GM18951 (cell line): Measurements from ENCODE around the gene EYS.
"Not testable (repeated sequence)": the region's sequence is repeated elsewhere in the genome, so short reads cannot be mapped to it uniquely, and the experiment has no call there.

Source experiments
- POLR2A ChIP-seq: IDR thresholded peaks from 4 replicates; pipeline ENCODE4 v1.6.1; 2011; ENCODE audit warnings: mild to moderate bottlenecking; ENCODE audit not compliant: insufficient read length, insufficient read depth; ENCODE audit errors: extremely low read depth
- in situ Hi-C: fragments of 300-500 bp; cut with MboI; formaldehyde crosslinking; loops from one replicate; pipeline ENCODE4 v1.12.0; 2022; ENCODE audit warnings: low sequenced_read_pairs, mixed read lengths, inconsistent platforms; ENCODE audit not compliant: unreplicated experiment

EYS gene

DNA sequence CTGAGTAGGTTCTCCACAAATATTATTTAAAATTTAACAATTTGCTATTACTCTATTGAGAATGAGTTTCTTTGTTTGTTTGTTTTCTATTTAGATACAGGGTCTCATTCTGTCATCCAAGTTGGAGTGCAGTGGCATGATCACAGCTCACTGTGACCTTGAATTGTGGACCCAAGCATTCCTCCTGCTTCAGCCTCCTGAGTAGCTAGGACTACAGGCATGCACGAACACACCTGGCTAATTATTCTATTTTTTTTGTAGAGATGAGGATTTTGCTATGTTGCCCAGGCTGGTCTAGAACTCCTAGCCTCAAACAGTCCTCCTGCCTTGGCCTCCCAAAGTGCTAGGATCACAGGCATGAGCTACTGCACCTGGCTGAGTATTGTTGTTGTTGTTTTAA lies 1949.2 kb downstream of the EYS start:
- no peak for TF ChIP-seq POLR2A
- in situ Hi-C loops, result no loop called here

DNA sequence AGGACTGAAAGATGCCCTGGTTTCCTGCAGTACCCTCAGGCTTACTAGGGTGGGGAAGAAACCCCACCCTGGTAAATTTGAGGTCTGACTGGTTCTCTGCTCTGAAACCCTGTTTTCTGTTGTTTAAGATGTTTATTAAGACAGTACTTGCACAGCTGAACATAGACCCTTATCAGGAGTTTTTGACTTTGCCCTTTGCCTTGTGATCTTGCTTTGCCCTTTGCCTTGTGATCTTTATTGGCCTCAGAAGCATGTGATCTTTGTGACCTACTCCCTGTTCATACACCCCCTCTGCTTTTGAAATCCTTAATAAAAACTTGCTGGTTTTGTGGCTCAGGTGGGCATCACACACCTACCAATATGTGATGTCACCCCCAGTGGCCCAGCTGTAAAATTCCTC lies 1949.8 kb downstream of the EYS start:
- in situ Hi-C loops, result not testable (repeated sequence)

DNA sequence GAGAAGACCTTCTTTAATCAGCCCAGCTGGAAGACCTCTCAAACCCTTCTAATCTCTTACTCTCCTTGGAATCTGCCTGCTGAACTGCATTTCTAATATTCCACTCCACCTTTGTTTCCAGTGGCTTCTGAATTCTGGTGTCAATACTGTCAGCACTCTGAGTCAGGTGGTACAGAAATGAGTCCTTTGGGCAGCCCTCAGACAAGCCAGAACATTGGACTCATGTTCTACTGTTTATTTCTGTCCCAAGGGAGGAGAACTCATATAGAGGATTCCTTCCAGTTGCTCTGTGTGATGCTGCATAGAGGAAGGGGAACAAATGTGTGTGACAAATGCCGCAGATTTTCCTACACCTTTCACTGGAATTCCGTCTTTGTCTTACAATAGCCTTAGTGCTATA lies 1956.6 kb downstream of the EYS start:
- in situ Hi-C loops, result no loop called here
- TF ChIP-seq POLR2A, result no peak

GRCh38 chr6:63745784-63746183 lies 1961.2 kb downstream of the EYS start:
- in situ Hi-C loops, result no loop called here
- no peak for TF ChIP-seq POLR2A

DNA sequence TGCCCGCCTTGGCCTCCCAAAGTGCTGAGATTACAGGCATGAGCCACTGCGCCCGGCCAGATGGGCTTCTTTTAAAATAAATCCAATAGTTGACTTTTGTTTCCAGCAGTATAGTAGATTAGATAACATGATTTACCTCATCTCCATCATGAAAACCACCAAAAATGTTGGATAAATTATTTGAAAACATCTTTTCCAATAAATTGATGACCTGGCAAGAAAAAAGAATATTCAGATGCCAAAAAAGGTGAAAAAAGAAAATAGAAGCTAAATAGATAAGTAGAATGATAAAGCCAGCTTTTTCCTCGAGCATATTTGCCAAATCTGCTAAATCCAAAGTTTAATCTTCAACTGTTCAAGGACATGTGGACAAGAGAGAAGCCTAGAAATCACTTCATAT lies 1962.2 kb downstream of the EYS start:
- in situ Hi-C loops, result no loop called here
- TF ChIP-seq POLR2A, result no peak

GRCh38 chr6:63743691-63744090 lies 1963.3 kb downstream of the EYS start:
- in situ Hi-C loops, result no loop called here
- no peak for TF ChIP-seq POLR2A

- TF ChIP-seq POLR2A, result no peak
- in situ Hi-C loops, result no loop called here
Observed at GRCh38 chr6:63742060-63742459, 1965.0 kb downstream of the EYS start.

DNA sequence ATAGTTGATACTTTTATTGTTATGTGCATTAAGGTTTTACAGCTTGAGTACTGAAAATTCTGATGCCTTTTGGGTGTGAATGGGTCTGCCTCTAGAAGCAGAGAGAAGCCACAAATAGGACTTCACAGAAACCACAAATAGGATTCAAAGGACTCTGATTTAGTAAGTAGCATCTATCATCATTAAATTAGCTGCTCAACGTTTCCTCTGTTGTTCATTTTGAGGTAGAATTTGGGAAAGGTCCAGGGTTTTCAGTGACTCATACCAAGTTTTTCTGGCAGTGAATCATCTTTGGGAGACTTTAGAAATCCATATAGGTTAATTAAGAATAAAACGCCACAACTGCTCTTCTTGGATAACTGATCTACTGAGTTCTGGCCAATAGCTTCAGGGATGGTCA lies 1966.3 kb downstream of the EYS start:
- in situ Hi-C loops, result no loop called here
- no peak for TF ChIP-seq POLR2A

DNA sequence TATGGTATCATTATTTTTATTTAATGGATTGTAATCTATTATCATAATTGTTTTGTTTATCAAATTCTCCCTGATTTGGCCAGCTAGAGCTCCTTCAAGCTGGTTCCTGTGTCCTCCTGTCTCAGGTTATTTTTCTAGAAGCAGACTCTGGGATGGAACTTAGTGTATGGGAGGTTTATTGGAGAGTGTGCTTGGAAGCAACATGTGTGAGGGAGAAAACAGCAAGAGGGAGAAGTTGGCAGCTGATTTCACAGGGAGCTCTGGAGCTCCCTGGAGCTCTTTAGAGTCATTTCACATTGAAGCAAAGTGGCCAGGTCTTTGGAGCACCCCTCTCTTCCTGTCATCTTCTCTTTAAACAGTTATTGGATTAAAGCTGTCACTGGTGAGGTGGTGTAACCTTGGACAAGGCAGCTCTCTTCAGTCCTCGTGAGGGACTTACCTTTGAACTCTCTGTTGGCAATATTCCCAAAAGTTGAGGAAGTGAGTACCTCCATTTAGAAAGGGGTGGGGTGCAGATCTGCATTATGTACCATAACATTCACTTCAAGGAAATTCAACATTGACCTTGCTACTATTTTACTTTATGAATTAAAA lies 1967.8 kb downstream of the EYS start:
- no peak for TF ChIP-seq POLR2A
- in situ Hi-C loops, result no loop called here

DNA sequence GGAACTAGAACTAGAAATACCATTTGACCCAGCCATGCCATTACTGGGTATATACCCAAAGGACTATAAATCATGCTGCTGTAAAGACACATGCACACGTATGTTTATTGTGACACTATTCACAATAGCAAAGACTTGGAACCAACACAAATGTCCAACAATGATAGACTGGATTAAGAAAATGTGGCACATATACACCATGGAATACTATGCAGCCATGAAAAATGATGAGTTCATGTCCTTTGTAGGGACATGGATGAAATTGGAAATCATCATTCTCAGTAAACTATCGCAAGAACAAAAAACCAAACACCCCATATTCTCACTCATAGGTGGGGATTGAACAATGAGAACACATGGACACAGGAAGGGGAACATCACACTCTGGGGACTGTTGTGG lies 1968.8 kb downstream of the EYS start:
- in situ Hi-C loops, result not testable (repeated sequence)

- in situ Hi-C loops, result no loop called here
- no peak for TF ChIP-seq POLR2A
Observed at GRCh38 chr6:63734923-63735322, 1972.1 kb downstream of the EYS start.

- in situ Hi-C loops, result no loop called here
- TF ChIP-seq POLR2A, result no peak
Observed at GRCh38 chr6:63732336-63732735, 1974.7 kb downstream of the EYS start.

GRCh38 chr6:63731930-63732329 lies 1975.1 kb downstream of the EYS start:
- TF ChIP-seq POLR2A, result no peak
- in situ Hi-C loops, result no loop called here

GRCh38 chr6:63730311-63730710 lies 1976.7 kb downstream of the EYS start:
- in situ Hi-C loops, result no loop called here

GRCh38 chr6:63724721-63725120 lies 1982.3 kb downstream of the EYS start:
- in situ Hi-C loops, result no loop called here
- TF ChIP-seq POLR2A, result no peak

More at GRCh38 chr6:63730311-63730710, 1976.7 kb downstream of the EYS start:
- no peak for TF ChIP-seq POLR2A

- no peak for TF ChIP-seq POLR2A
- in situ Hi-C loops, result no loop called here
Observed at GRCh38 chr6:63721181-63721580, 1985.8 kb downstream of the EYS start.

DNA sequence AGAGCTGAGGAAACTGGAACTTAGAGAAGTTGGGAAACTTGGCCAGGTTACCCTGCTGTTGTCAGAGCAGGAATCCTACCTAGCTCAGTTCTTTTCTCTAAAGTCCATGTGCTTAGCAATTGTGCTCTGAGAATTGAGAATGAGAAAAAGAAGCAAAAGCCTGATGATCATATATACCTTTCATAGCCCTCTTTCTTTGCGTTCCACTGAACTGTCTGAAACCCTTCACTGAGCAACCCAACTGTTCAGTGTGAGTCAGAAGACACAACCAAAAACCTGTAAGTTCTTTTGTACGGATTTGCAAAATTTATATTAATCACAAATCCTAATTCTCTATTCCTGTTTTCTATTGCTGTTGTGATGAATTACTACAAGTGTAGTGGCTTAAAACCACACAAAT lies 1990.9 kb downstream of the EYS start:
- in situ Hi-C loops, result no loop called here
- no peak for TF ChIP-seq POLR2A
